GM21390 (cell line): Measurements from ENCODE around the gene THUMPD1.
"Not testable (repeated sequence)": the region's sequence is repeated elsewhere in the genome, so short reads cannot be mapped to it uniquely, and the experiment has no call there.

ENCODE experiments used
- ATAC-seq: cut with Tn5 transposase; IDR thresholded peaks from one replicate; pipeline ENCODE4 v1.9.1; 2021; ENCODE audit not compliant: unreplicated experiment

THUMPD1 gene

GRCh38 chr16:20749474-20749873 lies 7.9 kb upstream of the THUMPD1 start:
- no peak for ATAC-seq

- ATAC-seq, result no peak
Observed at GRCh38 chr16:20747030-20747816, 5.6 kb upstream of the THUMPD1 start.

GRCh38 chr16:20746461-20746860 lies 4.8 kb upstream of the THUMPD1 start:
- no peak for ATAC-seq

GRCh38 chr16:20744922-20745440 lies 3.4 kb upstream of the THUMPD1 start:
- ATAC-seq, result no peak

DNA sequence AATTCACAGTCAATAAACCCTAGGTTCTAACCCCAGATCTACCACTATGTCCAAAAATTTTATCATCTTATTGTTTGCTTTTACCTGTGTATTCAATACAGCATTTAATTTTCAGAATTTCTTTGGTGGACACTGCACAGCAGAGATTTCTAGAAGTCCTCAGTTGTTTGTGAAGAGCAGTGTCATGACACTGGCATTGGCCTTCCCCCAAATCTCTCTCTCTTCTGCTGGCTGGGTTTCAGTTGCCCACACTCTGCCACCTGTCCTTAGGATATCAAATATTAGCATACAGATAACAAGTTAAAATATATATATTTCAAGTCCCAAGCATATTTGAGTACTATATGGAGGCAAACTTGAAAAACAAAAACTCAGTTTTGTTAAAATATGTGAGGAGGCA lies 2.0 kb upstream of the THUMPD1 start:
- no peak for ATAC-seq

DNA sequence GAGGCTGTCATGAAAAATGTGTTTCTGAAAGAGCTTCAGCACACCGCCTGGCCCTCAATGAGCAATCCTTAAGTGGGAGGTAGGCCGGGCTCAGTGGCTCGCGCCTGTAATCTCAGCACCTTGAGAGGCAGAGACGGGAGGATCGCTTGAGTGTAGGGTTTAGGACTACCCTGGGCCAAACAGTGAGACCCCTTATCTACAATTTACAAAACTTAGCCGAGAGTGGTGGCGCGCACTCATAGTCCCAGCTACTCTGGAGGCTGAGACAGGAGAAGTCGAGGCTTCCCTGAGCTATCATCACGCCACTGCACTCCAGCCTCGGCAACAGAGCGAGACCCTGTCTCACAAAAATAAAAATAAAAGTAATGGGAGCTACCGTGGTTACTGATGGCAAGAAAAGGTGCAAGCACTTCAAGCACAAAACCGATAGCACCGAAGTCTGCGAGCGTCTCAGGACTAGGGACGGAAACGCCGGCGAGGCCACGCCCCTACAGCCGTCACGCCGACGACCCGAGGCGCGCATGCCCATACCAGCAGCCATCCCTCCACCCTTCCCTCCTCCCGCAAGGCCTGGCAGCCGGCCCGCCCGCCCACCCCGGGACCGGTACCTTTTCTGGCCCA lies 607 bp downstream of the THUMPD1 start:
- peak; percentile 78 for ATAC-seq

DNA sequence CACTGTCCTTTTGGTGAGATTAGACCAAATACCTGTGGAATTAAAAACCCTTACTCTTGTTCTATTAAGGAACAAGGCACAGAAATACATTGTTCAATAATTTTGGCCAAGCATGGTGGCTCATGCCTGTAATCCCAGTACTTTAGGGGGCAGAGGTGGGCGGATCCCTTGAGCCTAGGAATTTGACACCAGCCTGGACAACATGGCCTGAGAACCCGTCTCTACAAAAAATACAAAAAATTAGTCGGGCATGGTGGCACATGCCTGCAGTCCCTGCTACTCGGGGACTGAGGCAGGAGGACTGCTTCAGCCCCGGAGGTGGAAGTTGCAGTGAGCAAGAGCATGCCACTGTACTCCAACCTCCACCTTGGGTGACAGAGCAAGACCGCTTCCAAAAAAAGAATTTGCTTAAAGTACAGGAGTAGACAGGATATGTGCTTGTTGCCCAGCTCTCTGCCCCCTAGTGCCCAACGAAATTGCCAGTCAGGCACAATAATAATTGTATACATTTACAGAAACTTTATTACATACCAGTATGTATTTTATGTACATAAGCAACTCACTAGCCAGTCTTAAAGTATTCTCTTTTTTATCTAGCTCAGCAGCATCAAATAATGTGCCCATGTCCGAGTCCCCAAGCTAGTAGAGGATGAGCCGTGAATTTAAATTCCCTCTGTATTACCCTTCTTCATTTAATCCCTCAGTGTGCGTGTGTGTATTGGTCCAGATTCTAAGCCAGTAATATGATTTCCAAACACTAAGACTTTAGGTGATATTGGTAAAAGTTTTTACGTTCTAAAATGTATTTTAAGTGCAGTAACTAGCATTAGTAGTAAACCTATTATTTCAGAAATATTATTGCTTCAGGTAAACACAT lies 1.4 kb downstream of the THUMPD1 start:
- ATAC-seq, result no peak

DNA sequence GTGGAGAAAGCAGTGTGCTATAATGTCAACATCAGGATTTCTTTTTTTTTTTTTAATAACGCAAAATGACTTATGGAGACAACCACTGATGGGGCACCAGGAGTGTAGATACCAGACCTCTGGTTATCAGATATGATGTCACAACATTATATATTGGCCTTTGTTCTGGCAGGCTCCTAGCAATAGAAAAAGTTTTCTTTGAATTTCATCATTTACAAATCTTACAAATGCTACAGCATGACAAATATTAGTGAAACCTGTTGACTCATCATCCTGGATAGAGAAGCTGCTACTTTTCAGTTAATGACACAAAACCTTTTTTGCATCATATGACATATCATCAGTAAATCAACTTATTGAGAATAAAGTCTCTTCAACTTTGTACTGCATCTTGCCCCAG lies 6.1 kb downstream of the THUMPD1 start:
- no peak for ATAC-seq

DNA sequence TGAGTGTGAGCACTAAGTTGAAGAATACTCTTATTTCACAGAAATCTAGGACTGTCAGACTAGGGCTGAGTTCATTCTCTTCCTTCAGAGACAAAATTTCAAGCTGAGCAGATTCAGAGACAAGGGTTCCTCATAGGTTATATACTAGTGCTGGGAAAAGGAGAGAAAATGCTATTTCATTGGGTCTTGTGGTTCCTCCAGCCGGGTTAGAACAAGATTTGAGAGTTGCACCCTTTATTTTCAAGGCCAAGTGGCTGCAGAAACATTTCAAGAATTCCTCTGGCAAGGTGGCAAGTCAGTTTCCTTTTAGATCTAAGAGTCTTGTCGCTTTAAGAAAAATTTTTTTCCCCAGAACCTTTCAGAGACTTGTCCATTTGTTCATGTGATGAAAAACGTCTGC lies 6.8 kb downstream of the THUMPD1 start:
- no peak for ATAC-seq

- no peak for ATAC-seq
Observed at GRCh38 chr16:20734056-20734455, 7.6 kb downstream of the THUMPD1 start.

DNA sequence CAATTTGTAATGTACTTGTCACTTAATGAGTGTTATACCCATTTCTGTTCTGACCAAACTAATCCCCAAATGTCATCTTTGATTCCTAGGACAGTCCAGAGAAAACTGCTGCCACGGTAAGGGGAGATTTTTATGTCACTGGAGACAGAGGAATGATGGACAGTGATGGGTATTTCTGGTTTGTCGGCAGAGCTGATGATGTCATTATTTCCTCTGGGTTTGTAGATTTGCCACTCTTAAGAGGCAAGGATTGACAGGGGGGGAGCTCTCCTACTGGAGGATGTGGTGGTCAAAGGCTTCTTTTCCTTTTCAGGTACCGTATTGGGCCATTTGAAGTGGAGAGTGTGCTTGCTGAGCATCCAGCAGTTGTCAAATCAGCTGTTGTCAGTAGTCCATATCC lies 12.5 kb downstream of the THUMPD1 start:
- no peak for ATAC-seq

GRCh38 chr16:20727181-20727580 lies 14.4 kb downstream of the THUMPD1 start:
- ATAC-seq, result no peak

DNA sequence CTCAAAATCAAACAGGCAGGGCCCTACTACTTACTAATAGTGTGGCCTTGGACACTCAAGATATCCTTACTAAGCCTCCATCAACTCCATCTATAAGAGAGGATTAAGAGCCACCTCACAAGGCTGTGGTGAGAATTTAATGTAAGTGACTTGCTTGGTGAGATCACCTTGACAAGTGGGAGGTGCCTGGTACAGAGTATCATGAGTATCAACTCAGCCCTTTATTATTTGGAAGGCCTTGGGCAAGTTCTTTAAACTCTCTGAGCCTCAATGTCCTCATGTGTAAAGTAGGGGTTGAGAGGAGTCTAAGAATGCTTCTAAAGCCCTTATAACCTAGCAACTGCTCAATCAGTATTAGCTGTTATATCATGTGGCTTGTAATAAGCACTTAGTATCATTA lies 15.0 kb downstream of the THUMPD1 start:
- no peak for ATAC-seq

- ATAC-seq, result no peak
Observed at GRCh38 chr16:20720251-20720650, 21.4 kb downstream of the THUMPD1 start.

DNA sequence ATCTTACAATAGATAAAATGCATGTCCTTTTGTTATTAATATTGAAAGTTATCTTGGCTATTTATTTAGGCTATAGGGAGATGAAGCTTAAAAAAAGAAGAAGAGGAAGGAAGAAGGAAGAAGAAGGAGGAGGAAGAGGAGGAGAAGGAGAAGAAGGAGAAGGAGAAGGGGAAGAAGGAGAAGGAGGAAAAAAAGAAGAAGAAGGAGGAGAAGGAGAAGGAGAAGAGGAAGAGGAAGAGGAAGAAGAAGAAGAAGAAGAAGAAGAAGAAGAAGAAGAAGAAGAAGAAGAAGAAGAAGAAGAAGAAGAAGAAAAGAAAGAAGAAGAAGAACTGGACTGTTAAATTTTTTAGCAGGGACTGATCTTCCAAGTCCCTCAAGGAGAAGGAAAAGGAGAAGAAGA lies 23.9 kb downstream of the THUMPD1 start:
- ATAC-seq, result not testable (repeated sequence)

- ATAC-seq, result no peak
Observed at GRCh38 chr16:20711277-20711911, 30.2 kb downstream of the THUMPD1 start.

DNA sequence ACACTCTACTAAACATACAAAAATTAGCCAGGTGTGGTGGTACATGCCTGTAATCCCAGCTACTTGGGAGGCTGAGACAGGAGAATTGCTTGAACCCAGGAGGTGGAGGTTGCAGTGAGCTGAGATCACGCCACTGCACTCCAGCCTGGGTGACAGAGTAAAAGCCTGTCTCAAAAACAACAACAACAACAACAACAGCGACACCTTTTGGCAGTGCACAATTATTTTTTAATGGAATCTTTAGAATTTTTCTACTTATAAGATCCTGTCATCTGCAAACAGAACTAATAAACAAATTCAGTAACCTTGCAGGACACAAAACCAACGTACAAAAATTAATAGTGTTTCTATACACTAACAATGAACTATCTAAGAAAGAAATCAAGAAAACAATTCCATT lies 33.5 kb downstream of the THUMPD1 start:
- not testable (repeated sequence) for ATAC-seq

DNA sequence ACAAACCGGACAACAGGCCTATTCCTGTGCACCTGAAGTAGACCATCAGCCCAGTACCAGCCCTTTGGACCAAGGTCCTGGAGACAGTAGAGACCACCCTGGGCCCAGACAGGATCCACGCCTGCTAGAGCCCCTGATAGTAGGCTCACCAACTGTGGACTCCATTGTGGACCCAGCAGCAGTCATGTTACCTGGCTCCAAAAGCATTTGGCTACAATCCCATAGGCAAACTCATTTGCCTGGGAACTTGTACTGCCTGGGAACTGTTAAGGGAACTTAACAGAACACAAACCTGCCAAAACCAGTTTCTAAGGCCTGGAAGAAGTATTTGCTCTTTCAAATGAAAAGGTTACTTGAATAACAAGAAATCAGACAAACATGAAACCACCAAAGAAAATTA lies 34.2 kb downstream of the THUMPD1 start:
- ATAC-seq, result no peak

GRCh38 chr16:20705972-20706371 lies 35.6 kb downstream of the THUMPD1 start:
- ATAC-seq, result not testable (repeated sequence)

DNA sequence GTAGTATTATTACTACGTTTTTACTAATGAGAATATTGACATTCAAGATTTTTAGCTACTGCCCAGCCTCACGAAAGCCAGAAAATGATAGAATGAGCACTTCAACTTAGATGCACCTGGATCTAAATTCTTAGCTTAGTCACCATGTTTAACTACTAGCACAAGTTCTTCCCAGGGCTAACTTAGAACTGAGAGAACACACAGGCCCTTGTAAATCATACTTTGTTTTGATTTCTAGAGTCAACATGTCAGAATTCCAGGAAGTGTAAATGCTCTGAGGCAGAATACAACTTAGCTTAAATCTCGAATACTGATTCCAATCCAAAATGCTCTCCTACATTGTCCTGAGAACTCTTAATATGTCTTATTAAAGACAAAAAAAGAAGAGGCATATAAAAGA lies 37.3 kb downstream of the THUMPD1 start:
- ATAC-seq, result no peak

DNA sequence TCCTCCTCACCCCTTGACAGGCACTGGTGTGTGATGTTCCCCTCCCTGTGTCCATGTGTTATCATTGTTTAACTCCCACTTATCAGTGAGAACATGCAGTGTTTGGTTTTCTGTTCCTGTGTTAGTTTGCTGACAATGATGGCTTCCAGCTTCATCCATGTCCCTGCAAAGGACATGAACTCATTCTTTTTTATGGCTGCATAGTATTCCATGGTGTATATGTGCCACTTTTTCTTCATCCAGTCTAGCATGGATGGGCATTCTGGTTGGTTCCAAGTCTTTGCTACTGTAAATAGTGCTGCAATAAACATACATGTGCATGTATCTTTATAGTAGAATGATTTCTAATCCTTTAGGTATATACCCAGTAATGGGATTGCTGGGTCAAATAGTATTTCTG lies 39.9 kb downstream of the THUMPD1 start:
- not testable (repeated sequence) for ATAC-seq
